Measurements from ENCODE around the gene FOXR1.

DNA sequence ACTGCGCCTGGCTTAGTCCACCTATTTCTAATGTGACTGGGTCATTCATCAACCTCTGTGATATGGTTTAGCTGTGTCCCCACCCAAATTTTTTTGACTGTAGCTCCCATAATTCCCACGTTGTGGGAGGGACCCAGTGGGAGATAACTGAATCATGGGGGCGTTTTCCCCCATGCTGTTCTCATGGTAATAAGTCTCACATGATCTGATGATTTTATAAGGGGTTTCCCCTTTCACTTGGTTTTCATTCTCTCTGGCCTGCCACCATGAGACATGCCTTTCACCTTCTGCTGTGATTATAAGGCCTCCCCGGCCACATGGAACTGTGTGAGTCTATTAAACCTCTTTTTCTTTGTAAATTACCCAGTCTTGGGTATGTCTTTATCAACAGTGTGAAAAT lies 35.1 kb downstream of the FOXR1 start:
- TF ChIP-seq, protein P1, sequence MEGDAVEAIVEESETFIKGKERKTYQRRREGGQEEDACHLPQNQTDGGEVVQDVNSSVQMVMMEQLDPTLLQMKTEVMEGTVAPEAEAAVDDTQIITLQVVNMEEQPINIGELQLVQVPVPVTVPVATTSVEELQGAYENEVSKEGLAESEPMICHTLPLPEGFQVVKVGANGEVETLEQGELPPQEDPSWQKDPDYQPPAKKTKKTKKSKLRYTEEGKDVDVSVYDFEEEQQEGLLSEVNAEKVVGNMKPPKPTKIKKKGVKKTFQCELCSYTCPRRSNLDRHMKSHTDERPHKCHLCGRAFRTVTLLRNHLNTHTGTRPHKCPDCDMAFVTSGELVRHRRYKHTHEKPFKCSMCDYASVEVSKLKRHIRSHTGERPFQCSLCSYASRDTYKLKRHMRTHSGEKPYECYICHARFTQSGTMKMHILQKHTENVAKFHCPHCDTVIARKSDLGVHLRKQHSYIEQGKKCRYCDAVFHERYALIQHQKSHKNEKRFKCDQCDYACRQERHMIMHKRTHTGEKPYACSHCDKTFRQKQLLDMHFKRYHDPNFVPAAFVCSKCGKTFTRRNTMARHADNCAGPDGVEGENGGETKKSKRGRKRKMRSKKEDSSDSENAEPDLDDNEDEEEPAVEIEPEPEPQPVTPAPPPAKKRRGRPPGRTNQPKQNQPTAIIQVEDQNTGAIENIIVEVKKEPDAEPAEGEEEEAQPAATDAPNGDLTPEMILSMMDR (conservative IDR thresholded peaks at IDR 0.05; ENCODE audit: low read depth, low read length): no peak
- TF ChIP-seq EZH2 (IDR thresholded peaks at IDR 0.05; ENCODE audit: borderline replicate concordance, low read depth, low read length, poor library complexity, severe bottlenecking): no peak

All from A673 (cell line).